GM19099 (cell line): ENCODE results near the gene ZNF772.

Experiments used
- POLR2A ChIP-seq: IDR thresholded peaks from 3 replicates; pipeline ENCODE4 v1.6.1; 2011; ENCODE audit warnings: low read depth; ENCODE audit not compliant: insufficient read length; ENCODE audit errors: extremely low read depth

Gene ZNF772

DNA sequence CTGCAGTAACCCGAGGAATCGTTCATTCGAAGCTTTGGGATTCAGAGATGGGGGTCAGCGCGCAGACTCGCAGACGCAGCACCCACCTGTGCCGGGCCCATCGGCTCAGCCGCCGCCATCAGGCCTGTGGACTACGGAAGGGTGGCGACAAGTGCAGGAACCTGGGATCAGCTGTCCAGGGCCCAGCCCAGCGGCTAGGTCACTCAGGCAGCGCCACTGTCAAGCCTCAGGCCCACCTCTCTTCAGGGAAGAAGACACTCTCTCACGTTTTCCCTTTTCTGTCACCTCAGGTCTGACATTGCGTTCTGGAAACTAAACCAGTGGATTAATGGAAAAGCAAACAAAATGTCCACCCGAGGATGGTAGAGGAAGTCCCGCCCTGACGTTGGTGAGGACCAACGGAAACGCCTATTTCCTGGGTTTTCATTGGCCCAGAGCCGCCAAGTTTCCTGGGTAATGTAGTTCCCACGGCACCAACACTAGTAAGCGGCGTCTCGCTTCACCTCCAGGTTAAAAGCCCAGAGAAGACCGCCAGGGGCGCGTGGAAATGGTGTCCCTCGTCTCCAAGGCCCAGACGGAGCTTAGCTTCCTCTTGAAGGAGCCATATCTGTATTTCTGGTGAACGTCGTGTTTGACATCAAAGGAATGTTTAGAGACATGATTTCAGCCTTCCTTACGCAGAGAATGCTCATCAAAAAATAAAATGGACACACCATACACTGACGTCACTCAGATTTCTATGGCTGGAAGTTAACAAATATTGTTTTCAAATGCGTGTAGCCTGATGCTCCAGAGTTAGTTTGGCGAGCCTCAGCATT is at the start of gene ZNF772:
Gene ZNF772 (minus strand): TSS at position 376 of the 818 bp plus-strand sequence. CDS start 257 bp downstream, at position 119.
- peak; percentile 50 for TF ChIP-seq POLR2A

GRCh38 chr19:57515255-57515654 is 37.9 kb upstream of the ZNF772 start:
- no peak for TF ChIP-seq POLR2A

DNA sequence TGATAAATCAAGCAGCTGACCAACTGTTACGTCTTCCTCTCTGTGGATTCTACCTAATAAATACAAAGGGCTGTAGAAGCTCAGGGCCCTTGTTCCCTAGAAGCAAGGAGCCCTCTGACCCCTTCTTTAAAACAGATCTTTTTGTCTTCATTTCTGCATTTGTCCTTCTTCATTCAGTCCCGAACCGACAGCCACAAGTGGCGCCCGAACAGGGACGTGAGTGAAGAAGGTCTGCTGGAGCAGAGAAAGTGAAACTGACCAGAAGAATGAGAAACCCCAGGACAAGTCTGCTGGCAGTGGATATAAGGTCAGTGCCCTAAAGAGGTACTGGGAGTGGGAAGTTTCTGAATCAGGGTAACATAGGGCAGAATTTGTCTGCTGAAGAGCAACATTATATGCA is 35.5 kb upstream of the ZNF772 start:
- TF ChIP-seq POLR2A = no peak

GRCh38 chr19:57511484-57511883 is 34.1 kb upstream of the ZNF772 start:
- TF ChIP-seq POLR2A = no peak

DNA sequence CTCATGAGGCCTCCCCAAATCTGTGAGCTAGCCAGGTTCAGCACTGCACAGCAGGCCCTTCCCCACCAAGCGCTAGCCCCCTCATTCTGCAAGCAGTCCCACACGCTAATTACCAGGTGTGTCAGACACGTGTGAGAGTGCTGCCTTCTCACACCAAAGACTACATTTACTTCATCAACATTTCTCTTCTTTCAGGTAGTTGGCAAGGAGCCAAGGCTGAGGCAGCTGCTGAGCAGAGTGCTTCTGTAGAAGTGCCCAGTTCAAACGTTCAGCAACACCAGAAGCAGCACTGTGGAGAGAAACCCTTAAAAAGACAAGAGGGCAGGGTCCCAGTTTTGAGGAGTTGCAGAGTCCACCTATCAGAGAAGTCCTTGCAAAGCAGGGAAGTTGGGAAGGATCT is 28.8 kb upstream of the ZNF772 start:
- TF ChIP-seq POLR2A = no peak

DNA sequence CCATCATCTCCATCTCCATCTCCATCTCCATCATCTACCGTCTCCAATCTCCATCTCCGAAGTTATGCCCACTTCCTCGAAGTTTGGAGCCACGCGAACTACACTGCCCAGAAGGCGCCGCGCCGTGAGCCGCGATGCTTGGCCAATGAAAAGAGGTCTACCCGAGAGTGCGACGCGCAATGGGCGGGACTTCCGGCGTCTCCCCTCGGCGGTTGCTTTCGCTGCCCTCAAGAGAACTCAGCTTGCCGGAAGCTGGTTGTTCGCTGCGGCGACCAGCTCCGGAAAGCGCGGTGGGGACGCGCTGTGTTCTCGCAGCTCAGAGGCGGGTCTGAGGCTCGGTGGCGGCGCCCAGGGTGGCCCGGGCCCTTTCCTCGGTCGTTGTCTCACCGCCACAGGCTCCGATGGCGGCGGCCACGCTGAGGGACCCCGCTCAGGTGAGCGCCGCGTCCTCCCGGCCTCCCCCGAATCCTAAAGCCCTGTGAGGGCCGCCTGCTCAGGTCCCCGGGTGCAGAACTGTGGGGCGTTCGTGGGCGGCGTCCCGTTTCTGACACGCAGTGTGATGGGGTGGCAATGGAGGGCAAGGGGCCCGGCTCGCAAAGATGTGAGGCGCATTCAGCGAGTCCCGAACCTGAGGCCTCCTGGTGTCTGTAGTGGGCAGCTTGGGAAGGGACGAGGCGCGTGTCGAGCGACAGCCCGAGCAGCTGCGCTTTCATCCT is 22.5 kb upstream of the ZNF772 start, which contains the start of gene ZNF773:
Gene ZNF773 (plus strand): TSS at position 259 of the 716 bp plus-strand sequence. CDS start 143 bp downstream, at position 402.
- peak; percentile 94 for TF ChIP-seq POLR2A

- peak; percentile 74 for TF ChIP-seq POLR2A
Measured at GRCh38 chr19:57487477-57488298, 10.3 kb upstream of the ZNF772 start, which contains the start of gene ZNF419. TSS of gene ZNF419 (plus strand) at chr19:57487750. CDS start at chr19:57487951, 201 bp downstream.

- TF ChIP-seq POLR2A = no peak
Measured at GRCh38 chr19:57473646-57474045, 3.7 kb downstream of the ZNF772 start.

DNA sequence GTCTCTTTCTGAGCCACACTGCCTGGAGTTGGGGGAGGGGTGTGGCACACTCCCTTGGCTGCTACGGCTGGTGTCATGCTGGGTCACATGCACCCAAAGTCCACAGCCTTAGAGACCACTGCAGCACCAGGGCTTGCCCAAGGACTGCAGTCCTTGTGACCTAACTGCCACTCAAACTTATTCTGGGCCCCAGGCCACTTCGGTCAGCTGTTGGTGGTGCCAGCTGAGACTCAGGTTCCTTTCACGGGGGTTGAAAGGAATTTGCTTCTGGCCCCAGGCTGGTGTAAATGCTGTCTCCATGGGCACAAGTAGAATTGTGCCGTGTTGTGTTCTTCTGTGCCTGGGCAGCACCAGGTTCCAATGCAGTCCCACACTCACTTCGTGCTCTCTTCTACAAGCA is 10.9 kb downstream of the ZNF772 start:
- TF ChIP-seq POLR2A = no peak

DNA sequence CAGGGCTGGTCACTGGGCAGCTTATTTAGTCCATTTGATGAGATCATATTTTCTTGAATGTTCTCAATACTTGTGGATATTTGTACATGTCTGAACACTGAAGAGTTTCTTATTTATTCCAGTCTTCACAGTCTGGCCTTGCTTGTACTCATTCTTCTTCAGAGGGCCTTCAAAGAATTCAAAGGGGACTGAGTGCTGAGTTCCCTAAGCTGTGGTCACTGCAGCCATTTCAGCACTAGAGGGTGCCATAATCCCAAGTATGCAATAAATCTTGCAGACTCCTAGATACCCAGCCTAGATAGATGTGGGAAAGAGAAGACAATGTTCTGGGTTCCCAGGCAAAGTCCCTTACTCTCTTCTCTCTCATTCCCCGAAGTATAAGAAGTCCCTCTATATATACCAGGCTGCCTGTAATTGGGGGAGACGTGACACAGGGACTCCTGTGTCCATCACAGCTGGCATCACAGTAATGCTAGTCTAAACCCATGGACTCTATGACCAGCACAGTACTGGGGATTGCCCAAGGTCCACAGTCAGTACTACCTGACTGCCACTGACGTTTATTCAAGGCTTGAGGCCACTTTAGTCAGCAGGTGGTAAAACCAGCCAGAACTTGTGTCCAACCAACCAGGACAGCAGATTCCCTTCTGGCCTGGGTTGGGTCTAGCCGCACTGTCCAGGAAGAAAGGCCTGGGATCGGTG is 11.5 kb downstream of the ZNF772 start:
- TF ChIP-seq POLR2A = no peak

- TF ChIP-seq POLR2A = no peak
Measured at GRCh38 chr19:57452307-57452706, 25.1 kb downstream of the ZNF772 start.

- no peak for TF ChIP-seq POLR2A
Measured at GRCh38 chr19:57443121-57443696, 34.2 kb downstream of the ZNF772 start.

GRCh38 chr19:57441979-57442752 is 35.2 kb downstream of the ZNF772 start:
- no peak for TF ChIP-seq POLR2A
